GM19351 (cell line): Measurements from ENCODE around the gene CYGB.

Experiments
- ATAC-seq: cut with Tn5 transposase; IDR thresholded peaks from one replicate; pipeline ENCODE4 v1.9.1; 2021; ENCODE audit warnings: mild to moderate bottlenecking, moderate library complexity; ENCODE audit not compliant: unreplicated experiment

CYGB gene

GRCh38 chr17:76501827-76502307 lies 35.6 kb downstream of the CYGB start:
- no peak for ATAC-seq

DNA sequence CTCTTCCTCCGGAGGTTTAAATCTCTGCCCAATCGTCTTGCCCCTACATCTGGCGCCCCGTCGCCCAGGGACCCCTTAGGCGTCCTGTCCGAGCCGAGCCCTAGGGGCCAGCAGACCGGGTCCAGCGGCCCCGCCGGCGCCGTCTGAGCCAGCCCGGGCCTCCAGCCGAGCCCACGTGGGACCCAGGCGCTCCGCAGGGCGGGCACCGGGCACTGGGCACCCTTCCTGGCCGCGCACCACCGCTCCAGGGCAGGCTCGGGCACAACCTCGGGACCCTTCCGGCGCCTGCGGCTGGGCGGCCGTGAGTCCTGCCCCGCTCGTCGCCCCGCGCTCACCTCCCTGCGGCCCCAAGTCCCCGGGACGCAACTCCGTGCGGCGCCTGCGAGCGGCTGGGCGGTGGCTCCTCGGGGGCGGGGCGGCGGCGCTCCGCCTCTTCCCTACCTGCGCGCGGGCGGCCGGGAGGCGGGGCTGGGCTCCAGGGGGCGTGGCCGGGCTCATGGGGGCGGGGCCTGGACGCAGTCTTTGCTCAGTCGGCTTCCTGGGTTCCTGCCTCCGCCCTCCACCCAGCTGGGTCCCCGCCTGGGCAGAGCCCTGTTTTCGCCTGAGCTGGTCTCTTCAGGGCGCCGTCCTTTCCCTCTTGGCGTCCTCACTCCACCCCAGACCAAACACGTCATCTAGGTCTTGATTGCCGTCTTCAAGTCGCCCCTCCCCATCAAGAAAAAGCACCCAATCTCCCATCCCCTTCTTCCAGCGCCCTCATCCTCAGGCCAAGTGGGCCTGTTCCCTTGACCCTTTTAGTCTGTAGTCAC lies 36.3 kb downstream of the CYGB start, which contains the start of gene RHBDF2:
Gene RHBDF2 (minus strand): TSS at position 406 of the 809 bp plus-strand sequence. CDS start 19,899 bp downstream, outside the sequence.
- ATAC-seq: peak; percentile 73

GRCh38 chr17:76500747-76501017 lies 36.8 kb downstream of the CYGB start:
- peak; percentile 22 for ATAC-seq

DNA sequence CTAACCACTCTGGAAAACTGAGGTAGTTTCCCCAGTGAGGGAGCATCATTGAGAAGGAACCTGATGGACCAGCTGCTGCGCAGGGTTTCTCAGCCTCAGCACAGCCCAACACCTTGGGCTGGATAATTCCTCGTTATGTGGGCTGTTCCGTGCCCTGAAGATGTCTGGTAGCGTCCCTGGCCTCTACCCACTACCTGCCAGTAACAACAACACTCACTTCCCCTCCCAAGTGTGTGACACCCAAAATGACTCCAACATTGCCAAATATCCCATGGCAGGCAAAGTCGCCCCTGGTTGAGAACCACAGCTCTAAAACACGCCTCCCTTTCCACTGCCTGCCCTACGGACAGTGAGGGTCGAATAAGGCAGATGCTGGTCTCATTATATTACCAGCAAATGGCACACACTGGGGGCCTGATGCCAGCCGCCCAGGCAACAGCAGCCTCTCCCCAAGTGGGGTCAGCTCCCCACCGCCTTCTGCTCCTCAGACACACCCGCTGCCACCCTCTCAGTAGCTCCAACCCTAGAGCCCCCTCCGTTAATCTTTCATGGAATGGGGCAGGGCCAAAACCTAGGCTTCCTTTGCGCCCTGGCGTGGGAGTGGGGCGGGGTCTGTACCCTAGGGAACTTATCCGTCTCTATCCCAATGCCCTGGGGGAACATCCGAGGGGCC lies 37.3 kb downstream of the CYGB start:
- ATAC-seq: no peak

DNA sequence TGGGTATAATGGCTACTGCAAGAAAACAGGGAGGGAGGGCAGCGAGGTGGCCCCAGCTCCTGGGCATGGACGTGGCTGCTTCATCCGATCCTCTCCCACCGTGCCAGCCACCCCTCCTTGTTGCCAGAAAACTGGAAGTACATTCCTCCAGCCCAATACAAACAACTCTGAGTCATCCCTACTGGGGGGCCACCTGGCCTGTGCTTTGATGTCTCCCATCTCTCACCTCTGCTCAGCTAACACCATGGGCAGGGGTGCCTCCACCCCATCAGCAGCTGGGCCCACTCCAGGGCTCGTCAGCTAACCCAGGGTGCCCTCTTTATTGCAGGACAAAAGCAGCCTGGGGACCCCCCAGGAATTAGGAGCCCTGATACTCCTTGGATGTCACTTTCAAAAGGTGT lies 38.2 kb downstream of the CYGB start:
- no peak for ATAC-seq

DNA sequence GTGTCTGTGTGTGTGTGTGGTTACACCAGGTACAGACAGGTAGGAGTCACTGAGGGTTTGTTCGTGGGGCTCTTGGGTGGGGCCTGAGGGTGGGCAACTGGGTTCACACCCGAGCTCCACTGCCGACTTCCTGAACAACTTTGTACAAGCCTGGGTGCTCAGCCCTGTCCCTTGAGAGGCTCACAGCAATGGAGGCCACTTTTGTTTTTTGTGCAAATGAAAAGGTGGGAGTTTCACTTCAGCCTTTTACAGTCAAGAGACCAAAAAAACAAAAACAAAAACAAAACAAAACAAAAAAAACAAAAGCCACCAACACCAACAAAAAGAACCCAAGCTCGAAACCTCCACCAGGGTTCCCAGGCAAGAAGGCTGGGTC lies 38.6 kb downstream of the CYGB start:
- ATAC-seq: no peak

- no peak for ATAC-seq
These were observed 39.3 kb downstream of the CYGB start for GRCh38 chr17:76497979-76498875.

DNA sequence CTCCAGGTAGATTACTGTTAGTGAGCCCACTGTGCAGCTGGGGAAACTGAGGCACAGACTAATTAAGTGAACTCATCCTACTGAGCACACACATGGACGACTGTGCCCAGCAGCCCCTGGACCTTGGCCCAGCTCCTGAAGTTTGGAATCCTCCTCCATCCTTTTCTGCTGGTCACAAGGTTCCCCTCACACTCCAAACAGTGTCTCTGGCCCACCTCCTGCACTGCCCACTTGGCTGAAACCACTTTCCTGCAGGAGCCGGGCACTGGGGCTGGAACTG lies 39.9 kb downstream of the CYGB start:
- no peak for ATAC-seq

DNA sequence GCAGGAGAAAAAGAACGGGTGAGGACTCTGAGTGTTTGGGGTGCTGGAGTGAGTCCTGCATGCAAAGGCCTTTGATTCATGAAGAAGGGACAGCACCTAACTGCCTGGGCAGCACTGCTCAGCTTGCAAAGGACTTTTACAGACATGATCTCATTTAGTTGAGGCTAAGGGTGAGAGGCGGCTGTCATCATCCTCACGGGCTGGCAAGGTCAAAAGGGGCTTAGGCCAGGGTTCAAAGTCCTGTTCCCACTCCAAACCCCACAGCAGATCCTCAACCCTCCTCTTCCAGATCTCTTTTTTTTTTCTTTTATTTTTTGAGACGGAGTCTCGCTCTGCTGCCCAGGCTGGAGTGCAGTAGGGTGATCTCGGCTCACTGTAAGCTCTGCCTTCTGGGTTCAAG lies 41.0 kb downstream of the CYGB start:
- no peak for ATAC-seq

DNA sequence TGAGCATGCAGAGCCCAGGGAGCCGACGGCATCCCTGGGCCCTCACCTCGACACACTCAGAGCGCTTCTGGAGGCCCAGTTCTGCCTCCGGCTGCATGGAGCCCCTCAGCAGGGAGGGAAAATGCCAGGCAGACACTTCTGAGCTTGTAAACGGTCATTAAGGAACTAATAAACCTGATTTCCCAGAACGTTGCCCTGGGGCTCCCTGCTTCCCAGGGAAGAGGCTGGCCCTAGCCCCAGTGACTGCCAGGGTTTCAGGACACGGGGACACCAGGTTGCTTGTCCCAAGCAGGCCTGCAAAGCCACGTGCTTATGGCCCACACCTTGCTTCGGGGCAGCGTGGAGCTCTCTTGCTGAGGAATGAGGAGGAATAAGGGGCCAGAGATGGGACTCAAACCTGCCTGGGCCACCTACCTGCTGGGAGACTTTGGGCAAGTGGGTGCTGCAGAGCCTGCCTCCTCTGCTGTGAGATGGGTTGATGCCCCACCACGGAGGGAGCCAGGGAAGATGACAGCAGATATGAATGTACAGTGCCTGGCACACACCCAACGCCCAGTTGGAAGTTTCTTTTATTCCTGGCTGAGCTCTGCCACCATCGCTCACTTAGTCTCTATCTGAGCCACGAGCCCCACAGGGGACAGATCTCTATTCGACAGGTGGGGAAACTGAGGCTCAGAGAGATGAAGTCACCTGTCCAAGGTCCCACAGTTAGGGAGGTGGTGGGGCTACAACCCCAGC lies 41.7 kb downstream of the CYGB start:
- ATAC-seq: no peak

- ATAC-seq: no peak
These were observed 43.9 kb downstream of the CYGB start for GRCh38 chr17:76493505-76494167.

- peak; percentile 37 for ATAC-seq
These were observed 44.5 kb downstream of the CYGB start for GRCh38 chr17:76492989-76493501.

DNA sequence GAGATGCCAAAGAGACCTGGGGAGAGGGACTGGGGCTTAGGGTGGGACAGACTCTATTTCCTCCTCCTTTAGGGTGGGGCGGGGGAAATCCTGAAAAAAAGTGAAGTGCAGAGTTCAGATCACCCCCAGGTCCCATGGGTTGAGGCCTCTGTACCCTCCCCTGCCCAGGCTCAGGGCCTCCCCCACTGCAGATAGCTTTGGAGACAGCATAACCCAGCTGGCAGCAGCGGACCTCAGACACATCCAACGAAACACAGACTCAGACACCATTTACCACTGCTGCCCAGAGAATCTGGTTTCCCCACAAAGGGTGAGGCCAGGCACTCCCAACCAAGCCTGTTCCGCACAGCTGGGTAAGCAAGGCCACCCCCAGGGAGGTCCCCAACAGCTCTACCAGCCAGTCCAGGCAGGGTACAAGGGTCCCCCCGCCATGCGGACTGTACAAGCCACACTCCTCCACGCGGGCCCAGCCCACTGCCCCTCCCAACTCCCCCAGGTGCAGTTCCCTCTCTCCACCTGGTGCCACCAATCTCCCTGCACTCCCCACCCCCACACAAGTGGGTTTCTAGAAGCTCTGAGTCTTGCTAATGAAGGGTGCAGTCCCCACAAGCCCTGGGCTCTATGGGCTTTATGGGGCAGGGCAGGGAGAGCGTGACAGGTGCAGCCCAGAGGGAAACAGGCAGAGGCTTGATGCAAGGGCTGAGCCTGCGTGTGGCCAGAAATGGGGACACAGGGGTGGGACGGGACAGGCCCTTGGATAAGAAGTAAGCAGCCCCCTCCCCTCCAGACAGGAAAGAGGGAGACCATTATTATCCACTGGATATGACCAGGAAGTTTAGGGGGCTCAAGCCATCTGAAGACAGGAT lies 45.2 kb downstream of the CYGB start:
- peak; percentile 49 for ATAC-seq

DNA sequence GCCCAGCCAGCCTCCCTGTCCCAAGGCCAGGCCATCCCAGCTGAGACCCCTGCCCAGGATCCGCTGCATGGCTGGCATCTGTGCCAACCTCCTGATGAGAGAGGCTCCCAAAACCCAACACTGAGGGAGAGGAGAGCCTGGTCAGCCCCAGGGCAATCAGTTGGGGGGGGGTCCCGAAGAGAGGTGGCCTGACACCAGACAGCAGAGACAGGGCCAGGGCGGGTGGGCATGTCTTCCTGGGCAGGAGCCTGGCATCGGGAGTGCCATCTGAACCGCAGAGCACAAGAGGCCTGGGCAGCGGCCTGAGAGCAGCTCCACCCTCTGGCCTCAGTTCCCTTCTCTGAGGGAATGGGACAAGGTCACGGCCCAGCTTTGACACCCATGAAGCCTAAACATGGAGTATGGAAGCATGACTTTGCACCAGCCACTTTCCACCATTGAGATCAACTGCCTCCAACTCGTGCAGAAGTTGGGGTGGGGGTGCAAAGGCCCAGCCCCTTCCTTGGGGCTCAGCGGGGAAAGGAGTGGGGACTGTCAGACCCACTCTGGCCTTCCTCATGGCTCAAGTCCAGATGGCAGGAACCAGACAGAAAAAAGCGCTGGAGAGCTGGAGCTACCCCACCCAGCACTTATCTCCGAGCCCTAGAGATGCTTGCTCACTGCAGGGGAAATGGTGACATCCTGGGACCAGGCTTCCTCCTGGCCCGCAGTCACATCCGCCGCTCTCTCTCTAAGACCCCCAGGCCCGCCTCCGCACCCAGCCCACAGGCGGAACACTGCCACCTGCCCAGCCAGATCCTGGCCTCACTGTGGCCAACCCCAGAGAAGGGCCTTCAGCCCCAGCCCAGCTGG lies 46.0 kb downstream of the CYGB start:
- peak; percentile 5 for ATAC-seq

GRCh38 chr17:76490112-76490710 lies 47.3 kb downstream of the CYGB start:
- ATAC-seq: no peak

- ATAC-seq: no peak
These were observed 49.9 kb downstream of the CYGB start for GRCh38 chr17:76487451-76488192.

GRCh38 chr17:76485569-76485968 lies 51.9 kb downstream of the CYGB start:
- ATAC-seq: no peak
